ENCODE measurements around the gene NPHP4.

Gene NPHP4

GRCh38 chr1:5992026-5992813 lies at the start of gene NPHP4:
Gene NPHP4 (minus strand): TSS chr1:5992425. CDS start chr1:5986289, 6,136 bp downstream.
- peak; percentile 97 to 98 for DNase-seq (ENCODE audit: low read depth in 2 of 2, low spot score in 1 of 2)

GRCh38 chr1:6041432-6042062 lies 49.3 kb upstream of the NPHP4 start:
- no peak for DNase-seq (ENCODE audit: low read depth in 2 of 2, low spot score in 1 of 2)

- DNase-seq (ENCODE audit: low read depth in 2 of 2, low spot score in 1 of 2), result no peak
These were observed 48.7 kb upstream of the NPHP4 start for GRCh38 chr1:6040861-6041415.

- DNase-seq (ENCODE audit: low read depth in 2 of 2, low spot score in 1 of 2), result no peak
These were observed 48.2 kb upstream of the NPHP4 start for GRCh38 chr1:6040444-6040843.

GRCh38 chr1:6039031-6039430 lies 46.8 kb upstream of the NPHP4 start:
- no peak for DNase-seq (ENCODE audit: low read depth in 2 of 2, low spot score in 1 of 2)

GRCh38 chr1:6038603-6039002 lies 46.4 kb upstream of the NPHP4 start:
- no peak for DNase-seq (ENCODE audit: low read depth in 2 of 2, low spot score in 1 of 2)

GRCh38 chr1:6037338-6037762 lies 45.1 kb upstream of the NPHP4 start:
- DNase-seq (ENCODE audit: low read depth in 2 of 2, low spot score in 1 of 2), result no peak

- no peak for DNase-seq (ENCODE audit: low read depth in 2 of 2, low spot score in 1 of 2)
These were observed 43.5 kb upstream of the NPHP4 start for GRCh38 chr1:6035719-6036118.

GRCh38 chr1:6035303-6035702 lies 43.1 kb upstream of the NPHP4 start:
- no peak for DNase-seq (ENCODE audit: low read depth in 2 of 2, low spot score in 1 of 2)

GRCh38 chr1:6034750-6035096 lies 42.5 kb upstream of the NPHP4 start:
- DNase-seq (ENCODE audit: low read depth in 2 of 2, low spot score in 1 of 2), result no peak

- no peak for DNase-seq (ENCODE audit: low read depth in 2 of 2, low spot score in 1 of 2)
These were observed 41.9 kb upstream of the NPHP4 start for GRCh38 chr1:6033986-6034749.

GRCh38 chr1:6033124-6033523 lies 40.9 kb upstream of the NPHP4 start:
- no peak for DNase-seq (ENCODE audit: low read depth in 2 of 2, low spot score in 1 of 2)

GRCh38 chr1:6030547-6031261 lies 38.5 kb upstream of the NPHP4 start:
- no peak for DNase-seq (ENCODE audit: low read depth in 2 of 2, low spot score in 1 of 2)

- DNase-seq (ENCODE audit: low read depth in 2 of 2, low spot score in 1 of 2), result no peak
These were observed 37.9 kb upstream of the NPHP4 start for GRCh38 chr1:6030132-6030531.

- DNase-seq (ENCODE audit: low read depth in 2 of 2, low spot score in 1 of 2), result no peak
These were observed 37.1 kb upstream of the NPHP4 start for GRCh38 chr1:6029351-6029750.

- peak; percentile 29 to 40 for DNase-seq (ENCODE audit: low read depth in 2 of 2, low spot score in 1 of 2)
These were observed 36.0 kb upstream of the NPHP4 start for GRCh38 chr1:6028042-6028850.

- no peak for DNase-seq (ENCODE audit: low read depth in 2 of 2, low spot score in 1 of 2)
These were observed 35.4 kb upstream of the NPHP4 start for GRCh38 chr1:6027591-6027990.

GRCh38 chr1:6026095-6026809 lies 34.0 kb upstream of the NPHP4 start:
- DNase-seq (ENCODE audit: low read depth in 2 of 2, low spot score in 1 of 2), result peak; percentile 75 to 87

- DNase-seq (ENCODE audit: low read depth in 2 of 2, low spot score in 1 of 2), result no peak
These were observed 33.3 kb upstream of the NPHP4 start for GRCh38 chr1:6025269-6026094.

Measured in stimulated activated CD8-positive, alpha-beta memory T cell treated with anti-CD3 and anti-CD28 coated beads, Interleukin-4, amount 100 ng/mL, for 1 hour (primary cell).